Testis (tissue), 3 donors: Measurements from ENCODE around the gene PRKCD. TPM values are rescaled to one million over a fixed set of nuclear protein-coding genes. Genes with fewer than 3 reads are reported as not detected.

Experiments
- DNase-seq: peaks from one replicate; pipeline ENCODE4 v3.0.0-alpha.2; 2019
- H3K27ac ChIP-seq, 2 donors: fragments of 200-600 bp; sonication (generic); one replicate each; pipeline ENCODE4 v1.5.1; 2019
- H3K27me3 ChIP-seq: fragments of 200-600 bp; sonication (generic); one replicate; pipeline ENCODE4 v1.5.1; 2019
- H3K36me3 ChIP-seq: fragments of 200-600 bp; sonication (generic); one replicate; pipeline ENCODE4 v1.5.1; 2017; ENCODE audit warnings: low read depth; ENCODE audit errors: missing control alignments
- H3K4me1 ChIP-seq: fragments of 200-600 bp; sonication (generic); one replicate; pipeline ENCODE4 v1.5.1; 2019
- H3K4me3 ChIP-seq, 2 donors: fragments of 200-600 bp; sonication (generic); one replicate each; pipeline ENCODE4 v1.5.1; 2017 to 2019
- H3K9me3 ChIP-seq: fragments of 200-600 bp; sonication (generic); one replicate; pipeline ENCODE4 v1.5.1; 2017
- POLR2A ChIP-seq: fragments of 450-650 bp; IDR thresholded peaks from one replicate; pipeline ENCODE4 v1.6.1; 2017; ENCODE audit warnings: antibody characterized with exemption, mild to moderate bottlenecking, moderate library complexity
- WGBS, 2 donors: methylation state at CpG; one replicate each; pipeline ENCODE4 v1.1.5; 2018; 5-methylcytosine and 5-hydroxymethylcytosine counted together
- intact Hi-C: fragments of 100-400 bp; cut with DNase I; formaldehyde crosslinking; loops from one replicate; pipeline ENCODE4 v1.15.1; 2023; ENCODE audit warnings: low total_unique reads
- polyA plus RNA-seq: library from polyadenylated mRNA; stranded (reverse); fragments of 350-450 nt; fragmentation: Illumina TruSeq; extraction: RNeasy Lipid Tissue Mini Kit (QIAGEN cat#74804); gene quantifications from one replicate; pipeline ENCODE4 v1.2.3, GENCODE V29; 2014; ENCODE audit warnings: low read depth, low replicate concordance; ENCODE audit not compliant: insufficient read depth
- total RNA-seq, 2 donors: library from RNA; depleted of rRNA; stranded (reverse); fragments of >200 nt; gene quantifications; one replicate each; pipeline ENCODE4 v1.2.3, GENCODE V29; 2016
- TF ChIP-seq, protein P1 (sequence below), 3 experiments: fragments of 450-650 bp in 2 of 3; fragments of 200-600 bp in 1 of 3; sonication (generic) in 1 of 3; IDR thresholded peaks; one replicate each; pipeline ENCODE4 v1.5.1; 2016 to 2019; ENCODE audit warnings: antibody characterized with exemption in 3 of 3, mild to moderate bottlenecking in 2 of 3, moderate library complexity in 1 of 3

Gene PRKCD
- total and polyA plus RNA-seq, 3 donors from 2014 or later, result 36.3 to 44.5 (median 42.3) TPM

GRCh38 chr3:53196575-53197407 lies 35.8 kb downstream of the PRKCD start:
- TF ChIP-seq POLR2A, result no peak
- TF ChIP-seq, protein P1, sequence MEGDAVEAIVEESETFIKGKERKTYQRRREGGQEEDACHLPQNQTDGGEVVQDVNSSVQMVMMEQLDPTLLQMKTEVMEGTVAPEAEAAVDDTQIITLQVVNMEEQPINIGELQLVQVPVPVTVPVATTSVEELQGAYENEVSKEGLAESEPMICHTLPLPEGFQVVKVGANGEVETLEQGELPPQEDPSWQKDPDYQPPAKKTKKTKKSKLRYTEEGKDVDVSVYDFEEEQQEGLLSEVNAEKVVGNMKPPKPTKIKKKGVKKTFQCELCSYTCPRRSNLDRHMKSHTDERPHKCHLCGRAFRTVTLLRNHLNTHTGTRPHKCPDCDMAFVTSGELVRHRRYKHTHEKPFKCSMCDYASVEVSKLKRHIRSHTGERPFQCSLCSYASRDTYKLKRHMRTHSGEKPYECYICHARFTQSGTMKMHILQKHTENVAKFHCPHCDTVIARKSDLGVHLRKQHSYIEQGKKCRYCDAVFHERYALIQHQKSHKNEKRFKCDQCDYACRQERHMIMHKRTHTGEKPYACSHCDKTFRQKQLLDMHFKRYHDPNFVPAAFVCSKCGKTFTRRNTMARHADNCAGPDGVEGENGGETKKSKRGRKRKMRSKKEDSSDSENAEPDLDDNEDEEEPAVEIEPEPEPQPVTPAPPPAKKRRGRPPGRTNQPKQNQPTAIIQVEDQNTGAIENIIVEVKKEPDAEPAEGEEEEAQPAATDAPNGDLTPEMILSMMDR (IDR thresholded peaks at IDR 0.05), result no peak
- H3K27me3 ChIP-seq, result no peaks in the 10 kb centered on the region
- intact Hi-C loops, result loop anchor here (5.0 kb wide), 1 partner anchor 84 kb away; no protein-coding TSS in a partner anchor
- peaks cover 6% of the 10 kb centered on the region for H3K4me1 ChIP-seq
- H3K27ac ChIP-seq, result no peak overlapping the region
- H3K36me3 ChIP-seq, result no peaks in the 10 kb centered on the region
- no peak overlapping the region for H3K4me3 ChIP-seq
- 60 to 65% methylated on average over 17 of the region's 17 CpGs for WGBS, 2 donors
- peak; percentile 34 for DNase-seq
- no peaks in the 10 kb centered on the region for H3K9me3 ChIP-seq

DNA sequence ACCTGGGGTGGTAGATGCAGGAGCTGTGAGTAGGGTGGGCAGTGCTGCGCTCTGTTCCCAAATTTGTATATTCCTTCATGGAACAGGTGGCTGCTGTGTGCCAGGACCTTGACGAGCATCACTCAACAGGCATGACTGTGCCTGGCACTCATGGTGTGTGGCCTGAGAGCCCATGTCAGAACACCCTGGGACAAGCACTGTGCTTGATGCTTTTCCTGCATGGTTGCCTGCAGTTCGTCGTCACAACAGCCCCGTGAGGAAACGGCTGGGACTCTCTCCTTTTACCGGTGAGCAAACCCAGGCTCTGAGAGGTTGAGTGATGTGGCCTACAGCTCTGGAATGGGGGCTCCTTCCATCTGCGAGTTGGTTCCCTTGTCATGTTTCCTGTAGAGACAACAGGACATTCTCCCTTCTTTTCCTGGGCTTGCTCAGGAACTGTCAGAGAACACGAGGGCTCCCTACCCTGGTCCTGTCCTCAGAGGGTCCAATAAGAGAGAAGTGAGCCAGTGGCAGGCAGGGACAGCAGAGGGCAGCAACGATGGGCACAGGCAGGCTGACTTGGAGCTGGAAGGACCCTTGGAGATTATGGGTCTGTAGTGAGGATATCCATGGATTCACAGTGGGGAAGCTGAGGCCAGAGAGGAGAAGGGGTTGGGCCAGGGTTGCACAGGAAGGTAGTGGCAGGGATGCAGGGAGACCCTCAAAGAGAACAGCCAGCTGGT lies 37.4 kb downstream of the PRKCD start:
- no peak overlapping the region for H3K4me3 ChIP-seq
- H3K4me1 ChIP-seq, result peaks cover 6% of the 10 kb centered on the region
- H3K36me3 ChIP-seq, result no peaks in the 10 kb centered on the region
- intact Hi-C loops, result loop anchor here (5.0 kb wide), 1 partner anchor 86 kb away; no protein-coding TSS in a partner anchor
- H3K27me3 ChIP-seq, result no peaks in the 10 kb centered on the region
- no peak overlapping the region for H3K27ac ChIP-seq
- TF ChIP-seq, protein P1 (IDR thresholded peaks at IDR 0.05), result no peak
- TF ChIP-seq POLR2A, result no peak
- H3K9me3 ChIP-seq, result no peaks in the 10 kb centered on the region
- DNase-seq, result no peak
- WGBS, 2 donors, result 78 to 88% methylated on average over 7 to 10 of the region's 10 CpGs

- Histone ChIP-seq H3K36me3 (no peaks in the 10 kb centered on the region), H3K27me3 (no peaks in the 10 kb centered on the region), H3K27ac (no peak overlapping the region), H3K4me1 (peaks cover 6% of the 10 kb centered on the region), H3K4me3 (no peak overlapping the region), H3K9me3 (no peaks in the 10 kb centered on the region)
- 90 to 91% methylated on average over 6 to 7 of the region's 7 CpGs for WGBS, 2 donors
- intact Hi-C loops, result loop anchor here (5.0 kb wide), 1 partner anchor 87 kb away; no protein-coding TSS in a partner anchor
- TF ChIP-seq, protein P1 (IDR thresholded peaks at IDR 0.05), result no peak
- DNase-seq, result no peak
Measured at GRCh38 chr3:53198996-53199395, 38.0 kb downstream of the PRKCD start.

- Histone ChIP-seq H3K36me3 (no peaks in the 10 kb centered on the region), H3K27ac (no peak overlapping the region), H3K4me1 (peaks cover 6% of the 10 kb centered on the region), H3K4me3 (no peak overlapping the region), H3K9me3 (no peaks in the 10 kb centered on the region), H3K27me3 (no peaks in the 10 kb centered on the region)
- 84 to 87% methylated on average over 3 of the region's 3 CpGs for WGBS, 2 donors
- intact Hi-C loops, result loop anchor here (5.0 kb wide), 1 partner anchor 88 kb away; no protein-coding TSS in a partner anchor
- TF ChIP-seq, protein P1 (IDR thresholded peaks at IDR 0.05), result peak in 1 of 3 experiments; percentile 4
- no peak for TF ChIP-seq POLR2A
- no peak for DNase-seq
Measured at GRCh38 chr3:53199834-53200233, 38.8 kb downstream of the PRKCD start.
